ENCODE results near the gene RUFY2.
"Not testable (repeated sequence)": the region's sequence is repeated elsewhere in the genome, so short reads cannot be mapped to it uniquely, and the experiment has no call there.

Gene RUFY2, protein sequence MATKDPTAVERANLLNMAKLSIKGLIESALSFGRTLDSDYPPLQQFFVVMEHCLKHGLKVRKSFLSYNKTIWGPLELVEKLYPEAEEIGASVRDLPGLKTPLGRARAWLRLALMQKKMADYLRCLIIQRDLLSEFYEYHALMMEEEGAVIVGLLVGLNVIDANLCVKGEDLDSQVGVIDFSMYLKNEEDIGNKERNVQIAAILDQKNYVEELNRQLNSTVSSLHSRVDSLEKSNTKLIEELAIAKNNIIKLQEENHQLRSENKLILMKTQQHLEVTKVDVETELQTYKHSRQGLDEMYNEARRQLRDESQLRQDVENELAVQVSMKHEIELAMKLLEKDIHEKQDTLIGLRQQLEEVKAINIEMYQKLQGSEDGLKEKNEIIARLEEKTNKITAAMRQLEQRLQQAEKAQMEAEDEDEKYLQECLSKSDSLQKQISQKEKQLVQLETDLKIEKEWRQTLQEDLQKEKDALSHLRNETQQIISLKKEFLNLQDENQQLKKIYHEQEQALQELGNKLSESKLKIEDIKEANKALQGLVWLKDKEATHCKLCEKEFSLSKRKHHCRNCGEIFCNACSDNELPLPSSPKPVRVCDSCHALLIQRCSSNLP

DNA sequence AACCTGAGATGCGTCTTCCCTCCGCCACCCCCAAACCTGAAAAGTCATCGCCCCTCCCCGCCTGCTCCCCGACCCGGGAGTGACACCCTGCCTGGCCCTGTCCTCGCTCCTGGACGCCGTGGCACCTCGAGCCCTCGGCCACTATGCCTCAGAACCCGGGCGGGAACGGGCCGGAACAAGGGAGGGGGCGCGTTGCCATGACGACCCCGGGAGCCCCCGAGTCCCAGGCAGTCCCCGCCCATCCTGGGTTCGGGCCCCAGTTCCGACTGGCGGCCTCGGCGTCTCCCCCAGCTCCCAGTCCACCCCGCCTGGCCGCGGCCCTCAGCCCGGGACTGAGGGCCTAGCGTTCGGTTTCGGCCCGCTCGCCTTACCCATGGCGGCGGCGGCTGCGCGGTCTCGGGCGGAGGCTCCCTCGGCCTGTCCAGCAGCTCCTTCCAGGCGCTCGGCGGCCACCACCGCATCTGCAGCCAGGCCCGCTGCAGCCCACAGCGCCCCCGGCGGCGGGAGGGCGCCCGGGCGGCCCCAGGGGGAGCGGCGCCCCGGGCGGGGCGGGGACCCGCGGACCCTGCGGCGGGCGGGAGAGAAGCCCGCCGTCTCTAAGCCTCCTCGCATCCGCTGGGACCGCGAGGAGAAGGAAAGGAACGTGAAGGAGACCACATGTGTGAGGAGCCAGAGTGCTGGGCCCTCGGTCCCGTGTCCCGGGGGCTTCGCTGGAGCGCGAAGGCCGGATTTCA is at the start of gene RUFY2:
TSS of gene RUFY2 (minus strand) at position 463 of the 734 bp plus-strand sequence. CDS start at position 375, 88 bp downstream.
- peak; percentile 70 to 72 for DNase-seq (ENCODE audit: low read depth in 2 of 2)

DNA sequence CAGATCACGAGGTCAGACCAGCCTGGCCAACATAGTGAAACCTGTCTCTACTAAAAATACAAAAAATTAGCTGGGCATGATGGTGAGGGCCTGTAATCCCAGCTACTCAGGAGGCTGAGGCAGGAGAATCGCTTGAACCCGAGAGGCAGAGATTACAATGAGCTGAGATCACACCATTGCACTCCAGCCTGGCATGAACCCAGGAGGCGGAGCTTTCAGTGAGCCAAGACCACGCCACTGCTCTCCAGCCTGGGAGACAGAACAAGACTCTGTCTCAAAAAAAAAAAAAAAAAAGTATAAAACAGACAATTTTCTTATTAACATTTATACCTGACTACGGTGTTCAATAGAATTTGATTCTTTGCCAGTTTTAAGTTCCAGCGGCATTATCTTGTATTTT is 42.6 kb upstream of the RUFY2 start:
- DNase-seq (ENCODE audit: low read depth in 2 of 2) = not testable (repeated sequence)

DNA sequence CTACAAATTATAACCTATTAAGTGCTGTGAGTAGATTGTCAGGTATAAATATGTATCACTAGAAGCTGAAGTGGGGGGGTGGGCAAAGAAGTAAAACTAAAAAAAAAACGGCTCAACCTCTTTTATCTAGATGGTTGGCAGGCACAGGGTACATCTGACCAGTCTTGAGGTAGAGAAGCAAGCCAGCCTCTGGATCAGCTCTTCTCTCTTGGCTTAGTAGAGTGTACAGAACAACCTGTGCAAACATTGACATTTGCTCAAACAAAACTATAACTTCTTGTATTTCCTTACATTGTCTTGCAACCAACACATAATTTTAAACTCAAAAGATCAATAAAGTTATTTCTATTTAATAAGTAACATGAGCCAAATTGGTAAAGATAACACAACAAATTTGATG is 39.1 kb upstream of the RUFY2 start:
- DNase-seq (ENCODE audit: low read depth in 2 of 2) = no peak

DNA sequence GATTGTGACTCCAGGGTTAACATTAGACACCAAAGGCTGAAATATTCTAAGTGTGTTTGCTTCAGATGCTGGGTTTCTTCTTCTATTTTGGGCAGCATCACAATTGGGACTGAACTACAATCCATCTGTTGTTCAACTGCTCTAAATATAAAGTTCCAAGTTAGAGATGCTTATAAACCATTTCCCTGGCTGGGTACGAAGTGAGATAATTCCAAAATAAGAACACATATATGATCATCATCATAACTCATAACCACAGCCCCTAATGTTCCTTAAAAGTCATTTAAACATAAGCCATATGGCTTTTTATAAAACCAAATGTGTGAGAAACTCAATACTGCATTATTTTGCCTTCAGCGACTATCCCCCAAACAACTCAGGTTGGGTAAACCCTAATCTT is 35.9 kb upstream of the RUFY2 start:
- no peak for DNase-seq (ENCODE audit: low read depth in 2 of 2)

DNA sequence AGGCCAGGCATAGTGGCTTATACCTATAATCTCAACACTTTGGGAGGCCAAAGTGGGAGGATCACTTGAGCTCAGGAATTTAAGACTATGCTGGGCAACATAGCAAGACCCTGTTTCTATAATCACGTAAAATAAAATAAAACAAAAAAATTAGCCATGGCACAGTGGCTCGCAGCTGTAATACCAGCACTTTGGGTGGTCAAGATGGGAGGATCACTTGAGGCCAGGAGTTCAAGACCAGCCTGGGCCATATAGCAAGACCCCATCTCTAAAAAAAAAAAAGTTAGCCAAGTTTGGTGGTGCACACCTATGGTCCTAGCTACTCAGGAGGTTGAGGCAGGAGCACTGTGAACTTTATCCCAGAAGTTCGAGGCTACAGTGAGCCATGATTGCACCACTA is 33.8 kb upstream of the RUFY2 start:
- no peak for DNase-seq (ENCODE audit: low read depth in 2 of 2)

DNA sequence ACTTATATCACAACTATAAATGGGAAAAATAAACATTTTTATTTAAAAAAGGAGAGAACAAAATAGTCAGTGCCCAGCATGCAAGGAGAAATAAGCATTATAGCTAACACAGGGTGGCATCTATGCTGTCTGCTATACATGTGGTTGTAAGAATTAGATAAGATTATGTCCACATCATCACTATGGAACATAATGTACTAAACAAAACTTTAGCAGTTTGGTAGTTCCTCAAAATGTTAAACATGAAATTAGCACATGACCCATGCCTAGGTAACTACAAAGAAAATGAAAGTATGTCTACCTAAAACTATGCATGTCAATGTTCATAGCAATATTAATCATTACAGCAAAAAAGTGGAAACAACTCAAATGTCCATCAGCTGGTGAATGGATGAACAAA is 28.7 kb upstream of the RUFY2 start:
- no peak for DNase-seq (ENCODE audit: low read depth in 2 of 2)

DNA sequence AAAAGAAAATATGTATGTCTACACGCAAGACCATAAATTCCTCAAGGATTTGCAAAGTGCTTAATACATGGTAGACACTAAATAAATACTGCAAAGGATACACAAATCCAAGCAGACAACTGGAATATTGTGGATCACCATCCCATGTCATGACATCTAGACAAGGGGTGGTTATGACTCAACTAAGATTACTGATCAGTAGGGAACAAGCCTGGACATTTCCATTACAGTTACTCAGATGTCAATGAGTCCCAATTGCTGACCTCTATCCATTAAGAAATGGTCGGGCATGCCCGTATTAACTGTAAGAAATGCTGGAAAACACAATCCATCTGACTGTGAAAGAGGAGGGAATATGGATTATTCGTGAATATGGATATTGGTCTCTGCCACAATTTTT is 27.6 kb upstream of the RUFY2 start:
- DNase-seq (ENCODE audit: low read depth in 2 of 2) = no peak

DNA sequence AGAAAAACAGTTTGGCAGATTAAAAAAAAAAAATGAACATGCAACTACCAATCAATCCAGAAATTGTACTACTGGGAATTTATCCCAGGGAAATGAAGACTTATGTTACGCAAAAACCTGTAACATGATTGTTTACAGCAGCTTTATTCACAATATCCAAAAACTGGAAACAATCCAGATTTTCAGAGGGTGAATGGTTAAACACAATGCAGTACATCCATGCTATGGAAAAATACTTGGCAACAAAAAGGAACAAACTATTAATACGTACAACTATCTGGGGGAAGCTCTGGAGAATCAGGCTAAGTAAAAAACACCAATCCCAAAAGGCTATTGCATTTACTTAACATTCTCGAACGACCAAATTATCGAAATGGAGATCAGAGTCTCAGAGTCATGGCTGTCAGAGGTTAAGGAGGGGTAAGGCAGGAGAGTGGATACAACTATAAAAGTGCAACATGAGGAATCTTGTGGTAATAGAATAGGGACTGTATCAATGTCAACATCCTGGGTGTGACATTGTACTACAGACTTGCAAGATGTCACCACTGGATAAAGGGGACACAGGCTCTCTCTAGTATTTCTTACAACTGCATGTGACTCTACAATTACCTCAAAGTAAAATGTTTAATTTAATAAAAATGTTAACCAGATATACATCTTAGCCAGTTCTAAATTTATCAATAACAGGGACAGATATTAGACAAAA is 21.5 kb upstream of the RUFY2 start:
- DNase-seq (ENCODE audit: low read depth in 2 of 2) = no peak

DNA sequence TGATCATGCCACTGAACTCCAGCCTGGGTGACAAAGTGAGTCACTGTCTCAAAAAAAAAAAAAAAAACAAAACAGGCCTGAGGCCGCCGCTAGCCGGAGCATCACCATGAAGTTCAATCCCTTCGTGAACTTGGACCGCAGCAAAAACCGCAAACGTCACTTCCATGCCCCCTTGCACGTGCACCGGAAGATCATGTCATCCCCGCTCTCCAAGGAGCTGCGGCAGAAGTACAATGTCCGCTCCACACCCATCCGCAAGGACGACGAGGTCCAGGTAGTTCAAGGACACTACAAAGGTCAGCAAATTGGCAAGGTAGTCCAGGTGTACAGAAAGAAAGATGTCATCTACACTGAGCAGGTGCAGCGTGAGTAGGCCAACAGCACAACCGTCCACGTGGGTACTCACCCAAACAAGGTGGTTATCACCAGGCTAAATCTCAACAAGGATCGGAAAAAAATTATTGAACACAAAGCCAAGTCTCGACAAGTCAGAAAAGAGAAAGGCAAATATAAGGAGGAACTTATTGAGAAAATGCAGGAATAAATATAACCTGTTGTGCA is 17.5 kb upstream of the RUFY2 start:
- DNase-seq (ENCODE audit: low read depth in 2 of 2) = no peak

DNA sequence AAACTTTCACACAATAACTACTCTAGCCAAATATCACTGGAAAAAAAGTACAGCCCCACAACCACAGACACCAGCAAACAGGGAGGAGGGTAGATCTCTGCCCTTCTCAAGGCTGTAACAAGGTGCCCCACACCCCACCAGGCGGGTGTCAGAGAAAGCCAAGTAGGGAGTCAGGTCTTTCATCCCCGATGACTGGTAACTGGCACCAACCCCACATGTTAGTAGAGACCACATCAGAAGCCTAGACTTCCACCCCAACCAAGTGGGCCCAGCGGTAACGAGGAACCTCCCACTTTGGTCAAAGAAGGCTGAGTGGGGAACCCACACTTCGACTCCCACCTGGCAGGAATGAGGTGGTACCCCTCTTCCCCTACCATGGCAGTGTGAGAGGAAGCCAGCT is 16.4 kb upstream of the RUFY2 start:
- peak; percentile 23 to 24 for DNase-seq (ENCODE audit: low read depth in 2 of 2)

DNA sequence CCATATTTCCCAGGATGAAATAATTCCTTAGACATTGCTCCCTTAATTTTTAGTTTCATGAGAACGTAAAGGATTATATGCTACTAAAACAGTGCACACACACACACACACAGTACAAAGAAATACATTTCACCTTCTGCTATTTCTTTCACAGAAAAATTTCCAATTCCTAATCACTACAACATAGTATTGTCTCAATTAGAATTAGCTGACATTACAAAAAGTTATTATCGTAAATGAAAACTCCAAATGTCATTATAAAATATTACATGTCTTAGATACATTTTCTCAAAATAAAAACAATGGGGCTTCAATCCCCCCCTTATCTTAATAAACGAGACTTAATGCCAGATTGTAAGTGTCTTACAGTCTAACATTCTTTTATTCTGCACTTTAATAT is 12.3 kb upstream of the RUFY2 start:
- no peak for DNase-seq (ENCODE audit: low read depth in 2 of 2)

DNA sequence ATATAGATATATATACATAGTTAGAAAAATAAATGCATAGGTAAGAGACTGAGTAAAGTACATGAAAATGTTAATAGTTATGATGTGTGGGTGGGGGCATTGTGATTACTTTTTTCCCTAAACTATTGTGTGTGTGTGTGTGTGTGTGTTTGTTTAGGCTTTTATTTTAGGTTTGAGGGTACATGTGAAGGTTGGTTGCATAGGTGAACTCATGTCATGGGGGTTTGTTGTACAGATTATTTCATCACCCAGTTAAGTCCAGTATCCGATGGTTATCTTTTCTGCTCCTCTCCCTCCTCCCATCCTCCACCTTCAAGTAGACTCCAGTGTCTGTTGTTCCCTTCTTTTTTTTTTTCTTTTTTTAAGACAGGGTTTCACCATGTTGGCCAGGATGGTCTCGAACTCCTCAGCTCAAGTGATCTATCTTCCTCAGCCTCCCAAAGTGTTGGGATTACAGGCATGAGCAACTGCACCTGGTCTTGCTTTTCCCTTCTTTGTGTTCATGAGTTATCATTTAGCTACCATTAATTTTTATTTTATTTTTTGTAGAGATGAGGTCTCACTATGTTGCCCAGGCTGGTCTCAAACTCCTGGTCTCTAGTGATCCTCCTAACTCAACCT is 1.9 kb upstream of the RUFY2 start:
- no peak for DNase-seq (ENCODE audit: low read depth in 2 of 2)

DNA sequence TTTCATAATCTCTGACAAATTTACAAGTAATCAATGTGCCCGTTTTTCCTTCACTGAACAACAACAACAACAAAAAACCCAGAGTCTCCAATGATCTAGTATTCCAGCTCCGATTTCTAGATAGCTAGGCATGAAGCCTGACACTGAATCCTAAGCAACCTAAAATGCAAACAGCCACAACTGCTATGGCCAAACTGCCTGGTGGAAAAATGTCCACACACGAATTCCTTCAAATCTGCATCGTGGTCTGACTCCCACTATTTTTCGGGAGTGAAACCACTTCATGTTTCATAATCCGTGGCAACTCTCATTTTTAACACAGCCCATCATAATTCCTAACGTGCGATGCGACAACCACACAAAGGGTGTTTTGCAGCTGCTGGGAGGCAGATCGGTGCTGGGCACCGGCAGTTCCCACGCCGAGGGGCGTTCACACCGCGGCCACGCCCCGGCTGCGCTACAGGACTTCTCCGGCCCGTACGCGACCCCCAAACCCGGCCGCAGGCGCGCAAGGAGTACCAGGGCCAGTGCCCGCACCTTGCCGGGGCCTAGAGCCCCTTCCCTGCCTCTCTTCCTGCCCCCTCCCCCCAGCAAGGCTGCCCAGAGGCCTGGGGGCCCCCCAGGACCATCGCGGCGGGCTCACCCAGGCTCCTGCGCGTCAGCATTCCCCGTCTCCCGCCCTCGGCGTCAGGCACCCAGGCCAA is 814 bp downstream of the RUFY2 start:
- DNase-seq (ENCODE audit: low read depth in 2 of 2) = peak; percentile 33 to 34

DNA sequence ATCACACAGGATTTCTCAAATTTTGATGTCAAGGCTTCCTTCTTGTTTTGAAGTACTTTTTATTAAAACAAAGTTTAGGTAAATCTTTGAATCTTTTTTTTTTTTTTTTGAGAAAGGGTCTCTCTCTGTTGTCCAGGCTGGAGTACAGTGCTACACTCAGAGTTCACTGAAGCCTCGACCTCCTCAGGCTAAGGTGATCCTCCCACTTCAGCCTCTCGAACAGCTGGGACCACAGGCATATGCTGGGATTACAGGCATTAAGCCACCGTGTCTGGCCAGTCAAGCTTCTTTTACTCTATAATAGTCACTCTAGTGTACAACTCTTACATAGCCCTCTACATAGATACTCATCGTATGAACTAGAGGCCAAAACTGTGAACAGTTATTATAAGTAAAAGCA is 3.4 kb downstream of the RUFY2 start:
- no peak for DNase-seq (ENCODE audit: low read depth in 2 of 2)

DNA sequence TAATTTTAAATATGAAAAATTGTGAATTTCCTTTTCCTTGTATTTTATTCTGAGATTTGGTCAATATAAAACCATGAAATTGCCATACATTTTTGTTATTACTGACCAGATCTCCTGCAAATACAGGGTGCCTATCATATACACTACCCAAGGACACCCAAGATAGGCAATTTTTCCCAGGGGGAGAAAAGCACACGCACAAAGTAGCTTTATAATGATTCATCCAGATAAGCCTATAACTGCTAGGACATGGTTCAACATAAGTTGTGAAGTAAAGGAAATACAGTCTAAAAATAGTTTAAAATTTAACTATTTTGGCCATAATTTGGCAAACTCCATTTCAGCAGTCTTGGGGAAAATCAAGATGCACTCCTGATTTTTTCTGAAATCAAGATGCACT is 4.8 kb downstream of the RUFY2 start:
- no peak for DNase-seq (ENCODE audit: low read depth in 2 of 2)

DNA sequence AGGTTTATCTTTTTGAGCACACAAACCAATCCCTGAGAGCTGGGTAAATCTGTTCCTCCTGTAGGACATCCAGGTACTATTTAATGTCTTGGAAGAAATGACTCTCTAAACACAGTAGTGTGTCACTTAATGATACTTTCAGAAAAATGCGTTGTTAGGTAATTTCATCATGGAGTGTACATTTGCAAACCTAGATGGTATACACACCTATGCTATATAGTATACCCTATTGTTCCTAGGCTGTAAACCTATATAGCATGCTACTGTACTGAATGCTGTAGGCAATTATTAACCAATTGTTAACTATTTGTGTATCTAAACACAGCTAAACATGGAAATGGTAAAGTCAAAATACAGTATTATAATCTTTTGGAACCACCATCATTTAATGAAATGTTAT is 10.1 kb downstream of the RUFY2 start:
- no peak for DNase-seq (ENCODE audit: low read depth in 2 of 2)

DNA sequence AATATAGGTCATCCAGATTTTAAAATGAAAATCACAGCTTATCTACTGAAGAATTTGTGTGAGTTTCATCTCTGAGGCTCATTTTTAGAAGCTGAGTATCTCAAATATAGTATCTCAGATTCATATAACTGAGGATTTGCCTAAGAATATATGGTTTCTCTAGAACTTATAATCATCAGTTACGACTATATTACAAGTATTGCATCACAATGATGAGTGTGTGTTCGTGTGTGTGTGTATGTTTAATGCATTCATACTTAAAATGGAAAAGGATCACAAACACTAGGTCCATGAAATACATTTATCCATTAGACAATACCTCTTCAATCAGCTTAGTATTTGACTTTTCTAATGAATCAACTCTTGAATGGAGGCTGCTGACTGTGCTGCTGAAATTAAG is 21.3 kb downstream of the RUFY2 start:
- DNase-seq (ENCODE audit: low read depth in 2 of 2) = no peak

DNA sequence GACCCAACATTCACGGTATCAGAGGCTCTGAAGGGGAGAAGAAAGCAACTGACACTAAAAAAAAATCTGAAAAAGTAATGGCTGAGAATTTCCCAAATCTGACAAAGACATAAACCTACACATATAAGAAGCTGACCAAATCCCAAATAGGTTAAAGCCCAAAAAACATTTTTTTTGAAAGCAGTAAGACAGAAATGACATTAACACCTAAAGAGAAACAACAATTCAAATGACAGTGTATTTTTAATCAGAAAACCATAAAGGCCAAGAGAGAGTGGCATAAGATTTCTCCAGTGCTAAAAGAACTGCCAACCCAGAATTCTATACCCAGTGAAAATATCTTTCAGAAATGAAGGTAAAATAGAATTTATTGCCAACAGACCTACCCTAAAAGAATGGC is 35.5 kb downstream of the RUFY2 start:
- DNase-seq (ENCODE audit: low read depth in 2 of 2) = no peak

DNA sequence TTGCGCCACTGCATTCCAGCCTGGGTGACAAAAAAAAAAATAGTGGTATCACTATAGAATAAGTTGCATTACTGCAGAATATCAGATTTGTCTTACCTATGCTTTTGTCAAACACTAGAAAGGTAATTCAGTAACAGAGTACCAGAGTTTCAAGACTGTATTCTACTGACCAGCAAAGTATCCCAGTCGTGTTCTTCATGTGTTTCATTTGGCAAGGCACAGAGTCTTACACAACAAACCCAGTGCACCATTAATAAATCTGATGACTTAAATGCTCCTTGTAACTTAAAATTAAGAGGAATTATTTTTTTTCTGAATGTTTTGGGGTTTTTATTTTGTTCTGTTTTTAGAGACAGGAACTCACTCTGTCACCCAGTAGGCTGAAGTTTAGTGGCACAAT is 40.0 kb downstream of the RUFY2 start:
- DNase-seq (ENCODE audit: low read depth in 2 of 2) = no peak

DNA sequence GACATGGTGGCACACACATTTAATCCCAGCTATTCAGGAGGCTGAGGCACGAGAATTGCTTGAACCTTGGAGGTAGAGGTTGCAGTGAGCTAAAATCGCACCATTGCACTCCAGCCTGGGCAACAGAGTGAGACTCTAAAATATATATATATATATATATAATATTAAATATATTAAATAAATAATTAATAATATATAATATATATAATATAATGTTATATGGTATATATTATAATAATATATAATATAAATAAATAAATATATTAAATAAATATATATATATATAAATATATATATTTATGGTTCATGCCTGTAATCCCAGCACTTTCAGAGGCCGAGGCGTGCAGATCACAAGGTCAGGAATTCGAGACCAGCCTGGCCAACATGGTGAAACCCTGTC is 40.5 kb downstream of the RUFY2 start:
- no peak for DNase-seq (ENCODE audit: low read depth in 2 of 2)

DNA sequence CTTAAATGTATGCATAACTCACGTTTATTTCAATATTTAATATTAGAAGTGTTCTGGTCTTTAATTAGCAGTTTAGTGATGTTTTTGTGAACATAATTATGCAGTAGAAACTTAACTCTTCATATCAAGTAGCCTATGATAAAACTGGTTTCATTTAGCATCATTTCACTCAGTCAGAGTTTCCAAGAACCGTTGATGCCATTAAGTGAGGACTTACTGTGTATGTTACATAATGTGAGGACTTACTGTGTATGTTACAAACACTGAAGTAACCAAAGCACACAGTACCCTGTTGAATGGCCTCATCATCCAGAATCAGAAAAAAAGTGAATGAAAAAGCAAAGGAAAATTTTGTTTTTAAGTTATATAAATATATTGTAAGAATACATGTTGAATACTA is 41.5 kb downstream of the RUFY2 start:
- DNase-seq (ENCODE audit: low read depth in 2 of 2) = no peak
